ENCODE results near the gene NTRK3.

DNA sequence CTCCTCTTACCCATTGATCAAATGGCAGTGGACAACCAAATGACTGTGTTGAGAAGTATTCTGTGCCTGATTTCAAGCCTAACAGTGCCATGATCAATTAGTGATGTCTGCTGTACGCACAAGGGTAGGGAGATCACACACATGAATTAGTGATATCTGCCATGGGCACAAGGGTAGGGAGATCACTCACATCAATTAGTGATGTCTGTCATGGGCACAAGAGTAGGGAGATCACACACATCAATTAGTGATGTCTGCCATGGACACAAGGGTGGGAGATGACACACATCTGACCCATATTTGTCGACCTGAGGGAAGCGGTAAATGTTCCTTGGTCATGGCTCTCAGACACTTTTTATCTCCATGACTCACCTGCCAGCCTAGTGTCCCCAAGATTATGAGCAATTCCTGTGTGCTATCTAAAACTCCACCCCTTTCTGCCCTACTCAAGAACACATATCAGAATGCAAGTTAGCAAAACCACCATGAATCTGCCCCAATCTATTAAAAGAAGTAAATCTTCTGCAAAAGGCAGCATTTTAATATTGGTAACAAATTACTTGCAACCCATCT is 165.0 kb downstream of the NTRK3 start:
- TF ChIP-seq, protein P1, sequence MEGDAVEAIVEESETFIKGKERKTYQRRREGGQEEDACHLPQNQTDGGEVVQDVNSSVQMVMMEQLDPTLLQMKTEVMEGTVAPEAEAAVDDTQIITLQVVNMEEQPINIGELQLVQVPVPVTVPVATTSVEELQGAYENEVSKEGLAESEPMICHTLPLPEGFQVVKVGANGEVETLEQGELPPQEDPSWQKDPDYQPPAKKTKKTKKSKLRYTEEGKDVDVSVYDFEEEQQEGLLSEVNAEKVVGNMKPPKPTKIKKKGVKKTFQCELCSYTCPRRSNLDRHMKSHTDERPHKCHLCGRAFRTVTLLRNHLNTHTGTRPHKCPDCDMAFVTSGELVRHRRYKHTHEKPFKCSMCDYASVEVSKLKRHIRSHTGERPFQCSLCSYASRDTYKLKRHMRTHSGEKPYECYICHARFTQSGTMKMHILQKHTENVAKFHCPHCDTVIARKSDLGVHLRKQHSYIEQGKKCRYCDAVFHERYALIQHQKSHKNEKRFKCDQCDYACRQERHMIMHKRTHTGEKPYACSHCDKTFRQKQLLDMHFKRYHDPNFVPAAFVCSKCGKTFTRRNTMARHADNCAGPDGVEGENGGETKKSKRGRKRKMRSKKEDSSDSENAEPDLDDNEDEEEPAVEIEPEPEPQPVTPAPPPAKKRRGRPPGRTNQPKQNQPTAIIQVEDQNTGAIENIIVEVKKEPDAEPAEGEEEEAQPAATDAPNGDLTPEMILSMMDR (IDR thresholded peaks at IDR 0.05): no peak
- no peak for TF ChIP-seq POLR2A (IDR thresholded peaks at IDR 0.05)

All from testis (tissue), 2 donors.